Kidney capillary endothelial cell (primary cell): ENCODE results near the gene CHCHD6.
"Not testable (repeated sequence)": the region's sequence is repeated elsewhere in the genome, so short reads cannot be mapped to it uniquely, and the experiment has no call there.

Experiments used
- DNase-seq: peaks from one replicate; pipeline ENCODE4 v3.0.0-alpha.2; 2018; ENCODE audit warnings: low spot score

Gene CHCHD6

DNA sequence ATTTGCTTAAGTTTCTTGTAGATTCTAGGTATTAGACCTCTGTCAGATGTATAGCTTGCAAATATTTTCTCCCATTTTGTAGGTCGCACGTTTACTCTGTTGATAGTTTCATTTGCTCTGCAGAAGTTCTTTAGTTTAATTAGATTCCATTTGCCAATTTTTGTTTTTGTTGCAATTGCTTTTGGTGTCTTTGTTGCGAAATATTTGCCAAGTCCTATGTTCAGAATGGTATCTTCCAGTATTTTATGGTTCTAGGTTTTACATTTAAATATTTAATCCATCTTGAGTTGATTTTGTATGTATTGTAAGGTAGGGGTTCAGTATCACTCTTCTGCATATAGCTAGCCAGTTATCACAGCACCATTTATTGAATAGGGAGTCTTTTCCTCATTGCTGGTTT is 64.9 kb downstream of the CHCHD6 start:
- no peak for DNase-seq

DNA sequence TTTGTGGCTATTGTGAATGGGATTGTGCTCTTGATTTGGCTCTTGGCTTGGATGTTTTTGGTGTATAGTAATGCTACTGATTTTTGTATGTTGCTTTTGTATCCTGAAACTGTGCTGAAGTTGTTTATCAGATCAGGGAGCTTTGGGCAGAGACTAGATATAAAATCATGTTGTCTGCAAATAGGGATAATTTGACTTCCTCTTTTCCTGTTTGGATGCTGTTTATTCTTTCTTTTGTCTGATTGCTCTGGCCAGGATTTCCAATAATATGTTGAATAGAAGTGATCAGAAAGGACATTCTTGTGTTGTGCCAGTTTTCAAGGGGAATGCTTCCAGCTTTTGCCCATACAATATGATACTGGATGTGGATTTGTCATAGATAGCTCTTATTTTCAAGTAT is 66.1 kb downstream of the CHCHD6 start:
- no peak for DNase-seq

DNA sequence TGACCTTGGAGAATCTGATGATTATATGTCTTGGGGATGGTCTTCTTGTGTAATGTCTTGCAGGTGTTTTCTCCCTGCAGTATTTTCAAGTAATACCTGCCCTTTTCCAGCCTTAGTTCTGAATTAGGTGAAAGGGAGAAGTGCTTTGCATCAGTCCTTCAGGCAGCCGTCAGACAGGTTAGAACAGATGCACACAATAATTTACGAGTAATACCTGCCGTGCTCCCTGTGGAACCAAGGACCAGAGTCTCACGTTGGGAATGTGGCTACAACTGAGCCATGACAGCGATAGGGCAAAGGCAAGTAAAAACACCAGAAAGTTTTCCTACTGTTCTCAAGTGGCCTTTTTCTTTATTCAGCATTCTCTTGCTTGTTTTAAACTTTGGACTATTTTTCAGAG is 69.1 kb downstream of the CHCHD6 start:
- no peak for DNase-seq

DNA sequence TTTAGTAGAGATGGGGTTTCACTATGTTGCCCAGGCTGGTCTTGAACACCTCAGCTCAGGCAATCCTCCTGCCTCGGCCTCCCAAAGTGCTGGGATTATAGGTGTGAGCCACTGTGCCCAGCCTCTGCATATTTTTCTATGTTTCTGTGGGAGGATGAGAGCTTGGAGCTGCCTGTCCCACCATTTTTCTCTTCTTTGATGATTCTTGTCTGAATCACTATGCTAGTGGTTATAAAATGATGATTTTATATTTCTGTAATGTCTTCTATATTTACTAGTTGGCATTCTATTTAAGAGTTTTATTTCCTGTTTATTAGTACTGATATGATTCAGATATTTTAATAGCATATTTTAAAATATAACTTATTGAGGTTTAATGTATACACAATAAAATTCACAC is 69.7 kb downstream of the CHCHD6 start:
- no peak for DNase-seq

DNA sequence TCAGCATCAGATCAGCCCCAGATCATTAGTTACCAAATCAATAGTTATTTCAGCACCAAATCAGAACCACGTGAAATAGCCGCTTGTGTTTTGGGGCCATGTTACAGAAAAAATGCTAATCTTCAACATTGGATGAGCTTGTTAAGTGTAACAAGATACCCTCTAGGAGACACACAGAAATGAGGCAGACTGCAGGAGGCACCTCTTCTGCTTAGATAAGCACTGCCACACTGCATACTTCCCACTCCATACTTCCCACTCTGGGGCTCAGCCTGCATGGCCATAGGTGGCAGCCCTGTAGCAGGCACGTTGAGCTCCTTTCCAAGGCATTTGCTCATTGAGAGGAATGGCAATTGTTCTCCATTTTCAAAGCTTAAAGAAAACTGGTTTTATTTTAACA is 73.3 kb downstream of the CHCHD6 start:
- DNase-seq = no peak

DNA sequence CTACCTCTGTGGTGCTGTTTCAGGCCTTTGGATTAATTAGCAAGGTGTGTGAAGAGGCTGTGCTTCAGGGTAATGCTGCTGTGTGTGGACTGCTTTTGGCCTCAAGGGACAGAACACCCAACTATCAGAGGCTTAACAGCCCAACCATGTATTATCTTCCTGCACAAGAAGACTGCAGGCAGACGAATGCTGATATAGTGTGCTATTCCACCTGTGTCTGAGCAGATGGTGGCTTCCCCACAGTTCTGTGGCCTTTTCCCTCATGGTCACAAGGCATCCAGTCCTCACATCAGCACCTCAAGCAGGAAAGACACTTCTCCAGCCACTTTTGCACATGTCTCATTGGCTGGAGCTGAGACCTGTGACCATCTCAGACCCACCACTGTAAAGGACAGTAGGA is 76.6 kb downstream of the CHCHD6 start:
- DNase-seq = no peak

DNA sequence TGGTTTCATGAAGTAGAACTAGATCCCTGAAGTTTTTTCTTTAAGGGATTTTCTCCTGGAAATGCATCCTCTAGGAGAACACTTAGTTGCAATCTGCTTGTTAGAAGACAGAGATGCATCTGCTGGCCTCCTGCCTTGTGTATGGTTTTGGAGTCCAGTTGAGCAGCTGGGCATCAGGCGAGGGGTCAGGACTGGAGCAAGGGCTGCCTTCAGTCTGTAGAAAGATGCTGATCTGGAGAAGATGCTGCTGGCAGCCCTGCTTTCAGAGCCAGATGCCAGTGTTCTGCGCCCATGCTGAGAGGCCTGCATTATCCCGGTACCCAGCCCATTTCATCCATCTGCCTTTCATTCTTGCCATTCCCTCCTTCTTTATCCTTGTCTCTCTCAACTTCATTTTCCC is 77.4 kb downstream of the CHCHD6 start:
- DNase-seq = no peak

DNA sequence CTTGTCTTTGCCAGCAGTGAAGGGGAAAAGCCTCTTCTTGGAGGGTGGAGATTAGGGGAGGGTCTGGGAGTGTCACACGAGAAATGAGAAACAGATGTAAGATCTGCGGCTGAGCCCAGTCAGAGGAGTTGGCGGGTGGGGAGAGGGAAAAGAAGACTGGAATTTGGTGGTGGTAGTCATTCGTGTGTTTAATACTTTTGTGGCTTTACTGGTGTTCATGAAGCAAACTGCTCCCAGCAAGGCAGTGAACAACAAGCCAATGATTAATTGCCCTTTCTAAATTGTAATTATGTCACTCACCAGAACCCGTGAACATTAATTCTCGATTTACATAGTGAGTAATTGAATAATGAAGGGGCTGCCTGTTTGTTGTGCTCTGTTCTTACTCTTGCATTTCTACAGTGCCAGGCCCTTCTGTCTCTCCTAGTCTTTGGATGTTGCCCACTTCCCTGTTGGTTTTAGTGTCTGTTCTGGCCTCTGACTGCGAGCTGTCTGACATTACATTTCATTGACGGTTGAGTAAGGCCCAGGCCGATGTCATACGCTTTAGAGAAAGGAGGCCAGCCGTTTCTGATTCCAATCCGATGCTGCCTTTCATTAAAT is 78.0 kb downstream of the CHCHD6 start:
- no peak for DNase-seq

DNA sequence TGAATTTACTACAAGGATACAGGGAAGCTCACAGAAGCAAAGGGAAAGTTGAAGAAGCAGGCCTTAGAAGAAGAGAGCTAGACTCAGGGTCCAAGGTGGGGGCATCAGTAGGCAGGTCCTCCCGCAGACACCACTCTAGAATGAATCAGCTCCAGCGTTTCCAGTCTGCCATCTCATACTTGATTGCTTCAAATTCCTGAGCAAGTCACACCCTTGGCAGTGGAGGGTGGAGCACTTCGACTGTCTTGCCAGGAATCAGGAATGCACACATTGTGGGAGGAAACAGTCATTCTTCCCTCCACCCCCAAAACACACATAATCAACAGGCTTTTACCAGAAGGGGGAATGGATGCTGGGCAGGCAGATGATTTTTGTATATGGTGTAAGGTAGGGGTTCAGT is 78.5 kb downstream of the CHCHD6 start:
- DNase-seq = peak; percentile 17

DNA sequence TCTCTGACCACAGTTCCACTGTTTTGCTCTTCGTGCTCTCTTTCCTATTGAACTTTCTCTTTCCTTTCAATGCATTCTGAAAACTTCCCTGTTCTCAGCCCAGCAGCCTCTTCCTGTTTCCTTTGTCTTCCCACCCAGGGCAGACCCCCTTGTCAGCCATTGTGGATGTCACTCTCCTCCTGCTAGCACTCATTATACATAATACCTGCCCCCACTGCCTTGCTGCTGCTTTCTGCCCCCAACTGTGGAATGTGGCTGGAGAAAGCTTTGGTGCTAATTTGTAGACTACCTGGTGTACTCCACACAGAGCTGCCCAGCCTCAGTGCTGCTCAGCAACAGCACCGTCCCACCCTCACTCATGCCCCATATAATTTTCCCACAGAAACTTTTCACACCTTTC is 80.2 kb downstream of the CHCHD6 start:
- no peak for DNase-seq

DNA sequence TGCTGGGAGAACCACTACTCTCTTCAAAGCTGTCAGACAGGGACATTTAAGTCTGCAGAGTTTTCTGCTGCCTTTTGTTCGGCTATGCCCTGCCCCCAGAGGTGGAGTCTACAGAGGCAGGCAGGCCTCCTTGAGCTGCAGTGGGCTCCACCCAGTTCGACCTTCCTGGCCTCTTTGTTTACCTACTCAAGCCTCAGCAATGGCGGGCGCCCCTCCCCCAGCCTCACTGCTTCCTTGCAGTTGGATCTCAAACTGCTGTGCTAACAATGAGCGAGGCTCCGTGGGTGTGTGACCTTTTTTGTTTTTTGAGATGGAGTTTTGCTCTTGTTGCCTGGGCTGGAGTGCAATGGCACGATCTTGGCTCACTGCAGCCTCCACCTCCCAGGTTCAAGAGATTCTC is 87.3 kb downstream of the CHCHD6 start:
- DNase-seq = not testable (repeated sequence)

DNA sequence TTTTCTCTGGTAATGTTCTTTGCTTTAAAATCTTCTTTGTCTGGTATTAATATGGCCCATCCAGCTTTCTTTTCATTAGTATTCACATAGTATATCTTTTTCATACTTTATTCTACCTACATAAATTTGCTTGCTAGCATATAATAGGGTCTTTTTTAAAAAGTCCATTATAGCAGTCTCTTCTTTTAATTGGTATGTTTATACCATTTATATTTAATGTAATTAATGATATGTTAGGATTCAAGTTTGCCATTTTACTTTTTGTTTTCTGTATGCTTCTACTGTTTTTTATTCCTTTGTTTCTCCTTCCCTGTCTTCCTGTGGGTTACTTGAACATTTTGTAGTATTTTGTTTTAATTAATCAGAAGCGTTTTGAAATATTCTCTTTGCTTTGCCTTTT is 89.0 kb downstream of the CHCHD6 start:
- DNase-seq = no peak

DNA sequence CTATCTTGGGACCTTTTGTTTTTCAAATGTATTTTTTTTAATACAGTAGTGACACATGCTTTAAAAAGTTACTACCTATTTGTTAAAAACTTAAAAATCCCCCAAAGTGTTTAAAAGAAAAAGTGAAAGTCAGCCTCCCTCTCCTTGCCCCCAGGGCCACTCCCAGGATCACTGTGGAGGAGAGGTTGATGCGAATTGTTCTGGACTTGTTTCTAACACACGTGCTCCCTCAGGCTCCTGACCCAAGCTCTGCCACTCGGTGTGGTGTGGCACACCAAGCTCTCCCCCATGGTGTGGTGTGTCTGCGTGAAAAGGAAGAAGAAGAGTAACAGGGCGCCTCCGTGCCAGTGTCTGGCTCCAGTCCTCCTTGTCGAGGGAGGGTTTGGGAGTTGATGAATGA is 93.5 kb downstream of the CHCHD6 start:
- DNase-seq = no peak

DNA sequence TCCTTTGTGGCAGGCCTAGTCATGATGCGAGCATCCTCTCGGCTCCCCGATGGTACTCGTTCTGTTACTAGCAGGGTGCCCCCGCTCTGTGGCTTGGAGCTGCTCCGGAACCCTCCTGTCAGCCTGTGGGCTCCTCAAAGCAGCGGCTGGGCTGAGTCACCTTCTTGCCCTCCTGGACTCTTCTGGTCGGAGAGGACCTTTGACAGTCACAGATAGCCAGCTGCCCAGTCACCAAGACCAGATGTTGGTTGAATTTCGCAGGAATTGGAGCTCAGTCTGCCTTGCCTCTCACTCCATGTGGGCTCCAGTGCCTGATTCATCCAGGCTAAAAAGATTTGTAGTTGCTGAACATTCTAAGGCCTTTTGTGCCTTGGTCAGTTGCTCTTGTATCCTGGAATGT is 94.5 kb downstream of the CHCHD6 start:
- DNase-seq = no peak

DNA sequence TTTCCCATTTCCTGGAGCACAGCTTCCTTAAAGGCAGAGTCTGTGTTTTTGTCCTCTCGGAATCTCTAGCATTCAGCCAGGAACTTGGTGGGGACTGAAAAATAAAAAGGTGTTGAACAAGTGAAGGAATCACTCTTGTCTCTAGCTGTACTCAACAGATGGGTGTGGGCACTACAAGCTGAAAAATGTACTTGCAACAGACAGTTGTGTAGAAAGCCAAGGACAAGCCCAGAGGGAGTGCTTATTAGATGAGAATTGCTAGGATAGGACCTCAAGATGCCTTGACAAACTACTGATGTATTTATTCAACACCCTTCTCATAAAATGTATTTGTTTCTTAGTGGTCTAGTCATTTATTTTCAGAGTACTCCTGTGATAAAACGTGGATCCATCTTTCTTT is 95.1 kb downstream of the CHCHD6 start:
- no peak for DNase-seq

DNA sequence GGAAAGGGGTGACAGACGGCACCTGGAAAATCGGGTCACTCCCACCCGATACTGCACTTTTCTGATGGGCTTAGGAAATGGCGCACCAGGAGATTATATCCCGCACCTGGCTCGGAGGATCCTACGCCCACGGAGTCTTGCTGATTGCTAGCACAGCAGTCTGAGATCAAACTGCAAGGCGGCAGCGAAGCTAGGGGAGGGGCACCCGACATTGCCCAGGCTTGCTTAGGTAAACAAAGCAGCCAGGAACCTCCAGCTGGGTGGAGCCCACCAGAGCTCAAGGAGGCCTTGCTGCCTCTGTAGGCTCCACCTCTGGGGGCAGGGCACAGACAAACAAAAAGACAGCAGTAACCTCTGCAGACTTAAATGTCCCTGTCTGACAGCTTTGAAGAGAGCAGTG is 97.3 kb downstream of the CHCHD6 start:
- not testable (repeated sequence) for DNase-seq

DNA sequence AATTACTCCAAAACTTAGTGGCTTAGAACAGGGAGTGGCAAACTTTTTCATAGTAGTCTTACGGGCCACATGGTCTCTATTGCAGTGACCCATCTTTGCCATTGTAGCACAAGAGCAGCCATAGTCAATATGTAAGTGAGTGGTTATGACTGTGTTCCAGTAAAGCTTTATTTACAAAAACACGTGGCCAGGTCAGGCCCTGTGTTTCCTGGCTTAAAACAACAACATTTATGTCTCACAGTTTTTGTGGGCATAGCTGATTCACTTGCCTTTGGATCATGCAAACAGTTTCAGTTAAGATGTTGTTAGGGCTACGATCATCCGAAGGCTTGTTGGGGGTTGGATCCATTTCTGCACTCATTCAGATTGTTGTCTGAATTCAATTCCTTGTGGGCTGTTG is 103.8 kb downstream of the CHCHD6 start:
- no peak for DNase-seq

DNA sequence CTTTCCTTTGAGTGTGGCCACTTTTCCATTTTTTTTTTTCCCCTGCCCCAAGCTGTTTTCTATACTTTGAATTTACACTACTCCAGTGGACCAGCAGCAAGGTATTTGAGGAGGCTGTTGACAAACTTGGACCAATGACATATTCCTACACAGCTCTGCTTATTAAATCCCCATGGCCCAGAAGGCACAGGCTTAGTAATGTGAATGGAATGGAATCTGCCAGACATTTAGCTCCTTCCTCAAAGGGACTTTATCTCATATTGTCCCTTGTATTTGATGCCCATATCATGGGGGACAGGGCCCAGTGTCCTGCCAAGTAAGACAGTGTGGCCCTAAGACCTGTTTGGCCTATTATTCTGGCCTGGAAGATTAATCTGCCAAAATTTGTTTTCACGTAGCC is 107.5 kb downstream of the CHCHD6 start:
- DNase-seq = no peak

DNA sequence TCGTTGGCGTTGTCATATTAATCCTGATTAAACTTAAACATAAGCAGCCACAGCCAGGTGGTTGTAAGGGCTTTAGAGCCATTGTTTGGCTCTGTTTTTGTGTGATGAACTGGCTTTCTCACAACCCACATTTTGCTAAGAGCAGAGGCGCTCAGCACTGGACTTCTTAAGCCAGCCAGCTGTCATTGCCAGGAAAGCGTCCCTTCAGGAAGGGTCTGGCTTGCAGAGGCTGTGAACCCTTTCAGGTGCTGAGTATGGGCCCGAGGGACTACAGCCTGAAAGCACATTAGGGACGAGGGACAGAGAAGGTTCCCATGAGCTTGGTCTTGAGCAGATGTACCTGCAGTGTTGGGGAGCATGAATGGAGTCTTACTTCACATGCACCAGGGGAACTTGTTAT is 112.3 kb downstream of the CHCHD6 start:
- no peak for DNase-seq

DNA sequence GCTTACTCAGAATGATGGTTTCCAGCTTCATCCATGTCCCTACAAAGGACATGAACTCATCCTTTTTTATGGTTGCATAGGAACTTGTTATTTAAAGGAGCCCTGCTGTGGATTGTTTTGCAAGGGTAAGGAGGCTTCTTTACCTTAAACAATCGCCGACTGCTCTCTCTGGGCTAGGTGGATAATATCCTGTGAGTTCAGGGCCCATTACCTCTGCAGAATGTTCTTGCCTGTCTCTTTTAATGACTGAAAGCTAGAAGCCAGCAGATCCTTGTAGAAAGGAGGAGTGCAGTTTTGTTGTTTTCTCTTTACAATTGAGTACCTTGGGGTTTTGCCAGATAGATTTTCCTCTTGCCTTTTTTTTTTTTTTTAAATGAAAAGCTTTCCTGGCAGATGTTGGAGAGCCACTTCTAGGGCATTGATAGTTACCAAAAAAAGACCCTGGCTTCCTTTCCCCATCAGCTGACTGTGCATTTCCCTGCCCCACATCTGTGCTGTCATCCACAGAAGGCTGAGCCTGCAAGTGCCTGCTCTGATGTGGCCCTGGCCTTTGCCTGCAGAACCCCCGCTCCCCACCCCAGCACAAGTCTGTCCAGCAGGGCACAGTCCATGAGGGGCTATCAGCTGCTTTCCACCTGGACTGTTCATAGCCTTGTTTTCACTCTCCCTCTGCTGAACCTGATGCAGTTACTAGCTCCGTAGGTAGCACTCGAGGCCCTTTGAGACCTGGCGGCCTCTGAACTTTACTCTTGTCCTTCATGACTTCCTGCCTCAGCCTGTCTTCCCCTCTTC is 113.1 kb downstream of the CHCHD6 start:
- DNase-seq = no peak

DNA sequence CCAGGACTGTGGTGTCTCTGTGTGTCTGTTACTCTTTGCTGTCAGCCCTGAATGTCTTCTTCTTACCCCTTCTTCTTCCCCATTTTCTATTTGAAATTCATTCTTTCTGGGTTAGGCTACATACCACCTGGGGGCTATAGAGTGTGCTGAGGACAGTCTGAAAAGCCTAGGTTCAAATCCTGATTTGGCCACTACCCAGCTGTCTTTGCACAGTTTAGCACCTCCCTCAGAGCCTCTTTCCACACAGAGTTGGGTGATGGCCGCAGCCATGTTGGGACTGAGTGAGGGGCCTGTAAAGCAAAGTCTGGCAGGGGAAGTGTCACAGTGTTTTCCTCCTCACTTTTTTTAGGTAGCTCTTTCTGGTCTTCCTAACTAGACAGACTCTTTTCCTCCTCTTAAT is 113.7 kb downstream of the CHCHD6 start:
- DNase-seq = no peak

DNA sequence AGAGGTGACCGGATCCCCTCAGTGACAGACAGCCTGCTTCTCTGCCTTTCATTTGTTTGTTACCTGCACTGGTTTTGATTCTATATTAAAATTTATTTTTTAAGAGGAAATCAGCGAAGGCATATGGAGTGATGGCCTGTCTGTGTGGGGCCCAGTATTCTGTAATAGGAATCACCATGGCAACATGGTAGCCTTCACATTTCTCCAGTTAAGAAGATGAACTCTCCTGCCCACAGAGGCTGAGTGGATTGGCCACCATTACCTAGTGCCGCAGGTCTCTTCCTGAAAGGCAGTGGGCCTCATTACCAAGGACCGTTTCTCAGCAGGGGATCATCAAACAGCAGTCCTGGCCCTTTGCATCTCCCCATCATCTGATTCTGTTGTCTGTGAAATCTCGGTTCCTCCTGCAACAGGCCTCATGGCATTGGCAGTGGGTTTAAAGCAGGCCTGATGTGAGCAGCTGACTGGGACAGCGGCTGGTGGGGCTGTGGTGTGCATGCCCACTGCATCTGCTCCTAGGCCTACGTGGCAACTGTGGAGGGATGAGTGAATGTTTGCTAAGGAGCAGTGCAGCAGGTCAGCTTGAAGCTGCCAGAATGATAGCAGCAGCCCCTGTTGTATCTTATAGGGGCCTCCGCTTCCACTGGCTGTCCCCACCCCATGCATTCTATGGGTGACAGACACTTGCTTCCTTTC is 114.5 kb downstream of the CHCHD6 start:
- DNase-seq = no peak

DNA sequence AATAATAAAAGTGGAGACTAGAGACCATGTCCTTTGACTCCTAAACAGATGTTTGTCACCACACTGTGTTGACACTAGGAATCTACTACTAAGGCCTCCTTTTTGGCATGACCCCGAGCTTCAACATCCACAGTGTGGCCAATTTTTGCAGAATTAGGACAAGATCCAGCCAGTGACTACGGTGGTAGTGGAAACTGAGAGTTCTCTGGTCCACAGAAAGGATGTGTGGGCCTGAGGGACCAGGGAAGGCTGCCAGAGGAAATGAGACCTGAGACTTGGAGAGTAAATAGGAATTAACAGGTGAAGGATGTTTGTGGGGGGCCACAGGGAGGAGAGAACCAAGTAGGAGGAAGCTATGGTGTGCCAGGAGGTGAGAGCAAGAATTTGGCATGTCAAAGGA is 122.7 kb downstream of the CHCHD6 start:
- DNase-seq = no peak

DNA sequence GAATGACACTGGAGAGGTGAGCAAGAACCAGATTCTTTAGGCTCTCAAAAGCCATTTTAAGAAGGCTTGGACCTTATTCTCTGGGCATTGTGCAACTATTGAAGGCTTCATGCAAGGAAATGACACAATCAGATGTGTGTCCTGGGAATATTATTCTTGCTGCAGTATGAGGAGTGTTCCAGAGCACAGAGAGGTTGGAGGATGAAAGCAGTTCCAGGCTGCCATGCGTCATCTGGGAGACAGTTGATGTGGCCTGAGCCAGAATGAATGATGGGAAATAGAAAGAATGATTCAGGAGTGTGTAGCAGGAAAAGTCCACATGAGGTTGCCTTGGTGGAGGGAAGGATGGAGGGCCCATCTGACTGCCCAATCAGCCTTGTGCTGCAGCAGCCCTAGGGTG is 123.1 kb downstream of the CHCHD6 start:
- DNase-seq = no peak
